Measurements from ENCODE around the gene CKB. TPM values are rescaled to one million over a fixed set of nuclear protein-coding genes. Genes with fewer than 3 reads are reported as not detected.

The CKB gene
- total and polyA plus RNA-seq, 10 donors = 8.0 to 28.4 (median 16.1) TPM

- Histone ChIP-seq H3K27ac (peak overlapping the region in 2 of 8 donors; percentile 5 to 33), H3K4me1 (peaks cover 24 to 63% (median 54%) of the 10 kb centered on the region in 6 donors), H3K9me3 (no peaks in the 10 kb centered on the region), H3K4me3 (no peak overlapping the region), H3K27me3 (replicated peaks in 1 of 7) (peaks cover 0 to 40% (median 20%) of the 10 kb centered on the region in 7 donors), H3K36me3 (peaks cover 0 to 5% (median 0%) of the 10 kb centered on the region in 6 donors)
- intact Hi-C loops (cut with DNase I; ENCODE audit: low total_unique reads) = loop anchor here (5.0 kb wide), 1 partner anchor 34 kb away; no protein-coding TSS in a partner anchor
- TF ChIP-seq, protein P1, sequence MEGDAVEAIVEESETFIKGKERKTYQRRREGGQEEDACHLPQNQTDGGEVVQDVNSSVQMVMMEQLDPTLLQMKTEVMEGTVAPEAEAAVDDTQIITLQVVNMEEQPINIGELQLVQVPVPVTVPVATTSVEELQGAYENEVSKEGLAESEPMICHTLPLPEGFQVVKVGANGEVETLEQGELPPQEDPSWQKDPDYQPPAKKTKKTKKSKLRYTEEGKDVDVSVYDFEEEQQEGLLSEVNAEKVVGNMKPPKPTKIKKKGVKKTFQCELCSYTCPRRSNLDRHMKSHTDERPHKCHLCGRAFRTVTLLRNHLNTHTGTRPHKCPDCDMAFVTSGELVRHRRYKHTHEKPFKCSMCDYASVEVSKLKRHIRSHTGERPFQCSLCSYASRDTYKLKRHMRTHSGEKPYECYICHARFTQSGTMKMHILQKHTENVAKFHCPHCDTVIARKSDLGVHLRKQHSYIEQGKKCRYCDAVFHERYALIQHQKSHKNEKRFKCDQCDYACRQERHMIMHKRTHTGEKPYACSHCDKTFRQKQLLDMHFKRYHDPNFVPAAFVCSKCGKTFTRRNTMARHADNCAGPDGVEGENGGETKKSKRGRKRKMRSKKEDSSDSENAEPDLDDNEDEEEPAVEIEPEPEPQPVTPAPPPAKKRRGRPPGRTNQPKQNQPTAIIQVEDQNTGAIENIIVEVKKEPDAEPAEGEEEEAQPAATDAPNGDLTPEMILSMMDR (IDR thresholded peaks at IDR 0.05 in 8 of 11, conservative IDR thresholded peaks at IDR 0.05 in 3 of 11) = no peak
- TF ChIP-seq POLR2A (IDR thresholded peaks at IDR 0.05) (no peak), POLR2AphosphoS5 (IDR thresholded peaks at IDR 0.05) (no peak)
- WGBS, 5 donors = 56 to 78% (median 61%) methylated on average over 15 to 20 of the region's 20 CpGs
- peak; percentile 73 for DNase-seq
These were observed 4.8 kb downstream of the CKB start for GRCh38 chr14:103517721-103518421.

GRCh38 chr14:103517174-103517566 lies 5.5 kb downstream of the CKB start:
- DNase-seq = peak; percentile 68
- Histone ChIP-seq H3K4me3 (no peak overlapping the region), H3K9me3 (no peaks in the 10 kb centered on the region), H3K27ac (peak overlapping the region in 1 of 8 donors; percentile 33), H3K4me1 (peaks cover 22 to 63% (median 50%) of the 10 kb centered on the region in 6 donors), H3K27me3 (replicated peaks in 1 of 7) (peaks cover 0 to 33% (median 17%) of the 10 kb centered on the region in 7 donors), H3K36me3 (peaks cover 0 to 12% (median 0%) of the 10 kb centered on the region in 6 donors)
- WGBS, 5 donors = 68 to 87% (median 72%) methylated on average over 10 of the region's 10 CpGs
- TF ChIP-seq POLR2A (IDR thresholded peaks at IDR 0.05) = no peak
- TF ChIP-seq POLR2AphosphoS5 (IDR thresholded peaks at IDR 0.05) = no peak
- TF ChIP-seq, protein P1 (IDR thresholded peaks at IDR 0.05 in 8 of 11, conservative IDR thresholded peaks at IDR 0.05 in 3 of 11) = no peak
- intact Hi-C loops (cut with DNase I; ENCODE audit: low total_unique reads) = loop anchor here (5.0 kb wide), 1 partner anchor 35 kb away; no protein-coding TSS in a partner anchor

- Histone ChIP-seq H3K9me3 (no peaks in the 10 kb centered on the region), H3K36me3 (peaks cover 0 to 15% (median under 1%) of the 10 kb centered on the region in 6 donors), H3K4me1 (peaks cover 21 to 57% (median 44%) of the 10 kb centered on the region in 6 donors), H3K27me3 (replicated peaks in 1 of 7) (peaks cover 0 to 28% (median 11%) of the 10 kb centered on the region in 7 donors), H3K4me3 (no peak overlapping the region), H3K27ac (no peak overlapping the region)
- DNase-seq = peak; percentile 48
- TF ChIP-seq POLR2A (IDR thresholded peaks at IDR 0.05) = no peak
- TF ChIP-seq POLR2AphosphoS5 (IDR thresholded peaks at IDR 0.05) = no peak
- TF ChIP-seq, protein P1 (IDR thresholded peaks at IDR 0.05 in 8 of 11, conservative IDR thresholded peaks at IDR 0.05 in 3 of 11) = no peak
- intact Hi-C loops (cut with DNase I; ENCODE audit: low total_unique reads) = loop anchor here (5.0 kb wide), 1 partner anchor 36 kb away; no protein-coding TSS in a partner anchor
- 68 to 78% (median 73%) methylated on average over 10 of the region's 10 CpGs for WGBS, 5 donors
These were observed 6.0 kb downstream of the CKB start for GRCh38 chr14:103516426-103517173.
